H1 (cell line): ENCODE data around the gene GPR162. TPM values are rescaled to one million over a fixed set of nuclear protein-coding genes. Genes with fewer than 3 reads are reported as not detected.

Experiments used
- CTCF ChIA-PET: fragments of 300-600 bp; sonication (Branson Sonifier 250); formaldehyde crosslinking; loops from one replicate; lab custom pipeline; 2021; ENCODE audit not compliant: partially characterized antibody; lab: Charles Lee
- POLR2A ChIA-PET: fragments of 300-600 bp; sonication (Branson Sonifier 250); formaldehyde crosslinking; loops from one replicate; lab custom pipeline; 2021; ENCODE audit warnings: inconsistent platforms; ENCODE audit not compliant: partially characterized antibody; lab: Charles Lee
- DNase-seq, 2 experiments: peaks; one replicate each; pipeline versions ENCODE4 v3.0.0 to v3.0.0-alpha.2; 2010 to 2022; ENCODE audit warnings: low spot score in 2 of 2, low read depth in 1 of 2, mixed read lengths in 1 of 2
- FAIRE-seq: peaks from 2 replicates; lab custom pipeline; 2011; peaks lifted over from hg19 to GRCh38; lab: Jason Lieb, UNC
- H2AFZ ChIP-seq: 2 replicates; pipeline ENCODE4 v1.8.1; 2012; ENCODE audit warnings: low read length, inconsistent platforms
- H2AK5ac ChIP-seq: 2 replicates; pipeline ENCODE4 v1.6.1; 2013; ENCODE audit warnings: low read depth, low read length
- H2BK120ac ChIP-seq: replicated peaks from 2 replicates; pipeline ENCODE3; 2013; ENCODE audit warnings: low read depth, low read length, inconsistent platforms
- H2BK12ac ChIP-seq: 2 replicates; pipeline ENCODE4 v1.6.1; 2013; ENCODE audit warnings: low read depth, low read length
- H2BK15ac ChIP-seq: 2 replicates; pipeline ENCODE4 v1.6.1; 2013; ENCODE audit warnings: low read length
- H2BK20ac ChIP-seq: 2 replicates; pipeline ENCODE4 v1.6.1; 2013; ENCODE audit warnings: low read length
- H2BK5ac ChIP-seq: 2 replicates; pipeline ENCODE4 v1.6.1; 2013; ENCODE audit warnings: low read depth, low read length
- H3K14ac ChIP-seq: 2 replicates; pipeline ENCODE4 v1.6.1; 2013; ENCODE audit warnings: inconsistent platforms; ENCODE audit not compliant: insufficient read length
- H3K18ac ChIP-seq: 2 replicates; pipeline ENCODE4 v1.6.1; 2013; ENCODE audit warnings: low read length; ENCODE audit errors: extremely low read depth
- H3K23ac ChIP-seq: 2 replicates; pipeline ENCODE4 v1.6.1; 2013; ENCODE audit warnings: inconsistent platforms; ENCODE audit not compliant: insufficient read length
- H3K23me2 ChIP-seq: 2 replicates; pipeline ENCODE4 v1.6.1; 2013; ENCODE audit warnings: low read depth, low read length
- H3K27ac ChIP-seq: 2 replicates; pipeline ENCODE4 v1.6.1; 2011; ENCODE audit warnings: low read depth, low read length, inconsistent platforms
- H3K27me3 ChIP-seq, 4 experiments: replicated peaks in 1 of 4; 1 replicate in 1 of 4; 2 replicates in 3 of 4; pipeline versions ENCODE4 v1.6.1 to v1.8.1; 2011 to 2013; ENCODE audit warnings: low read length in 3 of 4, mild to moderate bottlenecking in 3 of 4, inconsistent platforms in 2 of 4, mixed read lengths in 2 of 4, moderate library complexity in 1 of 4; ENCODE audit not compliant: control insufficient read depth in 3 of 4, insufficient read depth in 3 of 4; ENCODE audit errors: extremely low read depth in 1 of 4
- H3K36me3 ChIP-seq, 4 experiments: 2 replicates each; pipeline versions ENCODE4 v1.6.1 to v1.8.1; 2011 to 2013; ENCODE audit warnings: mild to moderate bottlenecking in 4 of 4, low read length in 3 of 4, moderate library complexity in 2 of 4, control low read depth in 1 of 4, inconsistent platforms in 1 of 4; ENCODE audit not compliant: insufficient read depth in 4 of 4, control insufficient read depth in 2 of 4
- H3K4ac ChIP-seq: replicated peaks from 2 replicates; pipeline ENCODE3; 2013; ENCODE audit warnings: low read length, low read depth, mixed read lengths, inconsistent platforms; ENCODE audit not compliant: insufficient read length
- H3K4me1 ChIP-seq, 4 experiments: replicated peaks in 1 of 4; 1 replicate in 1 of 4; 2 replicates in 3 of 4; pipeline versions ENCODE4 v1.6.1 to v1.8.1; 2011 to 2013; ENCODE audit warnings: low read length in 3 of 4, inconsistent platforms in 2 of 4, mixed read lengths in 1 of 4; ENCODE audit not compliant: insufficient read depth in 4 of 4, control insufficient read depth in 3 of 4
- H3K4me2 ChIP-seq, 2 experiments: 2 replicates each; pipeline versions ENCODE4 v1.6.1 to v1.8.1; 2011 to 2013; ENCODE audit warnings: low read depth in 2 of 2, low read length in 2 of 2, control low read depth in 1 of 2, inconsistent platforms in 1 of 2, mild to moderate bottlenecking in 1 of 2; ENCODE audit not compliant: insufficient read depth in 1 of 2
- H3K4me3 ChIP-seq, 4 experiments: fragments of 200-600, 300-600 bp in 1 of 4; sonication (generic), shearing (Covaris generic), sonication (Bioruptor Twin) in 1 of 4; 2 replicates each; pipeline versions ENCODE4 v1.5.1 to v1.8.1; 2011 to 2016; ENCODE audit warnings: low read length in 4 of 4, low read depth in 3 of 4, control low read depth in 2 of 4, inconsistent platforms in 2 of 4, mild to moderate bottlenecking in 2 of 4, mixed read lengths in 1 of 4, moderate library complexity in 1 of 4; ENCODE audit not compliant: insufficient read depth in 2 of 4; ENCODE audit errors: extremely low read depth in 1 of 4
- H3K56ac ChIP-seq: replicated peaks from 2 replicates; pipeline ENCODE3; 2013; ENCODE audit warnings: low read depth, mild to moderate bottlenecking, mixed read lengths, low read length, inconsistent platforms; ENCODE audit not compliant: insufficient read length
- H3K79me1 ChIP-seq: 2 replicates; pipeline ENCODE4 v1.6.1; 2013; ENCODE audit warnings: low read depth, low read length, control low read depth
- H3K79me2 ChIP-seq, 2 experiments: 2 replicates each; pipeline versions ENCODE4 v1.6.1 to v1.8.1; 2012 to 2013; ENCODE audit warnings: low read length in 2 of 2, mild to moderate bottlenecking in 2 of 2, inconsistent platforms in 1 of 2; ENCODE audit not compliant: insufficient read depth in 2 of 2, control insufficient read depth in 1 of 2
- H3K9ac ChIP-seq, 4 experiments: replicated peaks in 1 of 4; 1 replicate in 1 of 4; 2 replicates in 3 of 4; pipeline versions ENCODE4 v1.6.1 to v1.8.1; 2011 to 2013; ENCODE audit warnings: low read depth in 3 of 4, low read length in 3 of 4, control low read depth in 2 of 4, mild to moderate bottlenecking in 2 of 4, moderate library complexity in 2 of 4, inconsistent platforms in 1 of 4; ENCODE audit errors: extremely low read depth in 1 of 4
- H3K9me3 ChIP-seq, 2 experiments: 2 replicates each; pipeline versions ENCODE4 v1.6.1 to v1.8.1; 2012 to 2013; ENCODE audit warnings: mild to moderate bottlenecking in 2 of 2, moderate library complexity in 2 of 2, control low read depth in 1 of 2, inconsistent platforms in 1 of 2, low read depth in 1 of 2, low read length in 1 of 2, mixed read lengths in 1 of 2; ENCODE audit not compliant: insufficient read depth in 2 of 2
- H4K20me1 ChIP-seq, 2 experiments: replicated peaks in 1 of 2; 2 replicates each; pipeline versions ENCODE3 to v1.8.1; 2011 to 2013; ENCODE audit warnings: inconsistent platforms in 2 of 2, low read length in 2 of 2, mild to moderate bottlenecking in 1 of 2; ENCODE audit not compliant: insufficient read depth in 2 of 2, control insufficient read depth in 1 of 2
- H4K5ac ChIP-seq: 2 replicates; pipeline ENCODE4 v1.6.1; 2013; ENCODE audit warnings: low read length, low read depth, mixed read lengths, inconsistent platforms; ENCODE audit not compliant: insufficient read length
- H4K8ac ChIP-seq: 2 replicates; pipeline ENCODE4 v1.8.0; 2013; ENCODE audit warnings: mild to moderate bottlenecking, moderate library complexity, low read length, inconsistent platforms; ENCODE audit not compliant: insufficient read depth; ENCODE audit errors: extremely low read depth
- H4K91ac ChIP-seq: replicated peaks from 2 replicates; pipeline ENCODE3; 2013; ENCODE audit warnings: low read length, mixed read lengths, inconsistent platforms; ENCODE audit not compliant: insufficient read length
- CBX5 ChIP-seq: fragments of 300-800, 300-1000 bp; sonication (generic); IDR thresholded peaks from 2 replicates; pipeline ENCODE4 v1.7.1; 2016; ENCODE audit warnings: antibody characterized with exemption, low read length, low read depth
- CREB1 ChIP-seq: IDR thresholded peaks from 2 replicates; pipeline ENCODE4 v1.6.1; 2012; ENCODE audit warnings: inconsistent platforms
- EGR1 ChIP-seq: IDR thresholded peaks from 2 replicates; pipeline ENCODE4 v1.6.1; 2011; ENCODE audit warnings: low read depth, low read length, borderline replicate concordance
- FOSL1 ChIP-seq: IDR thresholded peaks from 2 replicates; pipeline ENCODE4 v1.6.1; 2011; ENCODE audit warnings: mild to moderate bottlenecking, low read depth, low read length, moderate library complexity; ENCODE audit not compliant: insufficient read depth
- GABPA ChIP-seq: IDR thresholded peaks from 2 replicates; pipeline ENCODE4 v1.6.1; 2011; ENCODE audit warnings: mild to moderate bottlenecking, low read length, moderate library complexity, borderline replicate concordance; ENCODE audit not compliant: insufficient read depth
- HDAC6 ChIP-seq: IDR thresholded peaks from one replicate; pipeline ENCODE4 v1.7.1; 2012; ENCODE audit warnings: low read depth, mild to moderate bottlenecking, inconsistent platforms, low read length, moderate library complexity
- KDM1A ChIP-seq: fragments of 200-600, 300-600 bp; sonication (generic); IDR thresholded peaks from 2 replicates; pipeline ENCODE4 v1.7.1; 2016; ENCODE audit warnings: mild to moderate bottlenecking, low read length, borderline replicate concordance
- NANOG ChIP-seq: IDR thresholded peaks from 2 replicates; pipeline ENCODE4 v1.6.1; 2011; ENCODE audit warnings: low read length, low read depth, mild to moderate bottlenecking, inconsistent platforms; ENCODE audit not compliant: insufficient read depth, poor library complexity, severe bottlenecking
- POLR2A ChIP-seq, 2 experiments: IDR thresholded peaks; 1 replicate in 1 of 2; 2 replicates in 1 of 2; pipeline ENCODE4 v1.6.1; 2011; ENCODE audit warnings: low read depth in 2 of 2, low read length in 2 of 2, mild to moderate bottlenecking in 2 of 2; ENCODE audit errors: control extremely low read depth in 1 of 2
- RXRA ChIP-seq: IDR thresholded peaks from 2 replicates; pipeline ENCODE4 v1.6.1; 2011; ENCODE audit warnings: low read depth, mild to moderate bottlenecking, low read length, moderate library complexity; ENCODE audit not compliant: insufficient read depth
- SIX5 ChIP-seq: IDR thresholded peaks from 2 replicates; pipeline ENCODE4 v1.6.1; 2011; ENCODE audit warnings: mild to moderate bottlenecking, low read depth, low read length
- SP2 ChIP-seq: IDR thresholded peaks from 2 replicates; pipeline ENCODE4 v1.6.1; 2012; ENCODE audit warnings: mild to moderate bottlenecking, low read length, inconsistent platforms
- SUZ12 ChIP-seq: fragments of 200-600 bp; sonication (generic); IDR thresholded peaks from 2 replicates; pipeline ENCODE4 v1.6.1; 2012; ENCODE audit warnings: mild to moderate bottlenecking, inconsistent platforms, low read length, moderate library complexity, mixed read lengths
- TCF12 ChIP-seq: IDR thresholded peaks from 2 replicates; pipeline ENCODE4 v1.6.1; 2011; ENCODE audit warnings: low read depth, mild to moderate bottlenecking, low read length
- YY1 ChIP-seq: IDR thresholded peaks from 2 replicates; pipeline ENCODE4 v1.6.1; 2011; ENCODE audit warnings: low read depth, mild to moderate bottlenecking, low read length
- WGBS, 2 experiments: shearing (Covaris generic) in 1 of 2; methylation state at CpG; one replicate each; pipeline versions ENCODE4 v1.1.6 to v1.1.7; 2013 to 2015; ENCODE audit warnings: low lambda C conversion rate in 2 of 2, mixed read lengths in 2 of 2, inconsistent platforms in 1 of 2, low coverage in 1 of 2, missing lambda C conversion rate in 1 of 2; ENCODE audit not compliant: insufficient replicate concordance in 2 of 2, insufficient coverage in 1 of 2, insufficient read length in 1 of 2; ENCODE audit errors: extremely low coverage in 1 of 2, missing lambda C conversion rate in 1 of 2; 5-methylcytosine and 5-hydroxymethylcytosine counted together
- polyA plus RNA-seq, 7 experiments: library from polyadenylated mRNA; depleted of rRNA in 3 of 7; stranded (reverse) in 5 of 7; unstranded in 2 of 7; fragments of >200 nt in 5 of 7; fragments of 200-250 nt in 2 of 7; gene quantifications; 1 replicate in 5 of 7; 2 replicates in 1 of 7; 4 replicates in 1 of 7; pipeline versions ENCODE4 v1.2.1 to v1.2.3, GENCODE V29; 2011 to 2013; ENCODE audit warnings: missing spikeins in 2 of 7, mixed read lengths in 2 of 7
- total RNA-seq: library from RNA; stranded (reverse); fragmentation: NEBNext Ultra II Directional; extraction: Animal tissue kit (Norgen Biotek cat#: 25700); gene quantifications from 2 replicates; pipeline ENCODE4 v1.2.1, GENCODE V29; 2021

Gene GPR162
- total and polyA plus RNA-seq, 2 of the 8 experiments (the other 6 are each of a cell fraction or from before 2014, with no cell fraction given) = 7.3 to 8.8 TPM

- no peak overlapping the region for H3K14ac ChIP-seq
- peaks cover 0 to 14% (median 8%) of the 10 kb centered on the region in 4 experiments; a peak in 6 of 7 replicates for H3K4me1 ChIP-seq
- H2BK20ac ChIP-seq = no peak overlapping the region
- no peak overlapping the region for H3K18ac ChIP-seq
- no peak overlapping the region for H2AFZ ChIP-seq
- no peak overlapping the region for H2BK120ac ChIP-seq
- no peak overlapping the region for H2BK12ac ChIP-seq
- no peaks in the 10 kb centered on the region for H3K79me1 ChIP-seq
- no peak overlapping the region for H2AK5ac ChIP-seq
- H2BK5ac ChIP-seq = no peak overlapping the region
- H4K20me1 ChIP-seq = peaks cover 0 to 6% of the 10 kb centered on the region in 2 experiments
- peaks cover 6% of the 10 kb centered on the region for H3K23me2 ChIP-seq
- no peak overlapping the region for H3K56ac ChIP-seq
- ChIA-PET CTCF (interaction anchor here (0.9 to 6.4 kb wide), 4 partner anchors 11 to 42 kb away, joined by 3 to 45 read pairs (median 4); no protein-coding TSS in a partner anchor), POLR2A (interaction anchor here (1.0 to 2.9 kb wide), 7 partner anchors 12 to 47 kb away, joined by 3 to 9 read pairs (median 4); partner anchors contain the start of genes CD4, P3H3 and PTMS)
- no peak for FAIRE-seq
- DNase-seq = no peak
- H4K5ac ChIP-seq = no peak overlapping the region
- TF ChIP-seq SIX5 (no peak), KDM1A (no peak), GABPA (no peak), NANOG (no peak), TCF12 (no peak), FOSL1 (no peak), RXRA (no peak), HDAC6 (no peak), SUZ12 (no peak), CREB1 (no peak), POLR2A (IDR thresholded peaks at IDR 0.05; ENCODE audit: control extremely low read depth in 1 of 2, low read depth in 2 of 2, low read length in 2 of 2) (no peak), YY1 (no peak), EGR1 (no peak), SP2 (no peak), CBX5 (no peak)
- peaks cover 0 to 2% of the 10 kb centered on the region in 2 experiments; a peak in 1 of 4 replicates for H3K9me3 ChIP-seq
- H3K23ac ChIP-seq = no peak overlapping the region
- peaks cover 0 to 2% (median 0%) of the 10 kb centered on the region in 4 experiments; a peak in 3 of 7 replicates for H3K27me3 ChIP-seq
- H3K4ac ChIP-seq = no peak overlapping the region
- no peaks in the 10 kb centered on the region for H3K79me2 ChIP-seq
- H3K4me2 ChIP-seq = no peak overlapping the region
- H4K91ac ChIP-seq = no peak overlapping the region
- H2BK15ac ChIP-seq = no peak overlapping the region
- H4K8ac ChIP-seq = no peak overlapping the region
- H3K27ac ChIP-seq = no peak overlapping the region
- no peak overlapping the region for H3K9ac ChIP-seq
- H3K4me3 ChIP-seq = no peak overlapping the region
- no peaks in the 10 kb centered on the region; a peak in 1 of 8 replicates for H3K36me3 ChIP-seq
- 84% methylated on average over 4 of the region's 4 CpGs; no CpG with 5 or more reads in 1 of the 2 experiments for WGBS, 2 experiments
Observed at GRCh38 chr12:6813363-6813762, 8.3 kb upstream of the GPR162 start.
